ENCODE results near the gene ZFAND2B. TPM values are rescaled to one million over a fixed set of nuclear protein-coding genes. Genes with fewer than 3 reads are reported as not detected.

The ZFAND2B gene
- total RNA-seq, 1 experiment from 2014 or later: 31.4 TPM

DNA sequence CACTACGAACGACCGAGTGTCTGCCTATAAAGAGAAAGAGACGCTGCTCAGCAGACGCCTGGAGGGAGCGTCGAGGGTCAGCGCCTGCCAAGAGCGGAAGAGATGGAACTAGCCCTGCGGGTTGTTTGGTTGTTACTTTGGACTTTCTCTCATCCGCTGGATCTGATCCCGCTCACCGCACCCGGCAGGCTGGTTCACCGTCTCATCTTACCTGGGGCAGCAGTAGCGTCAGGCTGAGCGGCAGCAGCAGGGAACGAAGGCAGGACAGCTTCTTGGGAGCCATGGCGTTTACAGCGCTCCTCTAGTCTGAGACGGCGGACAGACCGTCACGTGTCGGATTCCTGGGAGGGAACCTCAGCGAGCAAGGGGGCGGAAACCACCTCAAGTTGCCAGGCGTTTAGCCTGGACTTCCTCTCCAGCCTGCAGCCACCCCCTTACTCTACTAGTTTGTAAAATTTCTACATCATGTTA, 36.7 kb downstream of the ZFAND2B start:
- Histone ChIP-seq H2AFZ (ENCODE audit: low read depth, low read length, poor library complexity, severe bottlenecking) (no peak overlapping the region), H3K4me3 (replicated peaks in 1 of 2; ENCODE audit: low read depth in 1 of 2, low read length in 2 of 2) (no peak overlapping the region), H3K4me2 (ENCODE audit: low read length) (no peak overlapping the region), H4K20me1 (ENCODE audit: insufficient read depth) (no peaks in the 10 kb centered on the region), H3K9me3 (ENCODE audit: control insufficient read depth in 1 of 2, insufficient read depth in 1 of 2, low read depth in 1 of 2, low read length in 2 of 2) (no peaks in the 10 kb centered on the region), H3K4me1 (ENCODE audit: control insufficient read depth in 1 of 2, insufficient read depth in 2 of 2, low read length in 2 of 2) (peaks cover 8 to 19% of the 10 kb centered on the region in 2 experiments), H3K36me3 (ENCODE audit: control insufficient read depth in 1 of 2, insufficient read depth in 2 of 2, low read length in 2 of 2) (peaks cover 0 to 5% of the 10 kb centered on the region in 2 experiments; a peak in 3 of 4 replicates), H3K9me2 (ENCODE audit: insufficient read depth) (no peaks in the 10 kb centered on the region), H3K9ac (ENCODE audit: low read length) (no peak overlapping the region), H3K79me2 (ENCODE audit: insufficient read depth, low read length) (peaks cover 14% of the 10 kb centered on the region; the same call in 1 of the 2 replicates), H3K27ac (ENCODE audit: low read depth, low read length) (no peak overlapping the region), H3K27me3 (ENCODE audit: insufficient read depth, low read length) (no peaks in the 10 kb centered on the region)
- DNase-seq (ENCODE audit: low read depth, low spot score): no peak
- no TSS peak for BruUV-seq (replicated peaks)
- ChIA-PET RAD21 (ENCODE audit: low non-redundant PET in 1 of 2, low total read pairs in 2 of 2, uncharacterized antibody in 2 of 2, unreplicated experiment in 2 of 2) (no interaction called here), CTCF (no interaction called here), POLR2A (no interaction called here)
- ATAC-seq: no peak
- intact Hi-C loops (cut with micrococcal nuclease): no loop called here
- TF ChIP-seq EZH2phosphoT487 (IDR thresholded peaks at IDR 0.05; ENCODE audit: borderline replicate concordance) (no peak), CEBPB (IDR thresholded peaks at IDR 0.05; ENCODE audit: low read depth) (no peak), SRF (IDR thresholded peaks at IDR 0.05; ENCODE audit: low read depth) (no peak)

- DNase-seq (ENCODE audit: low read depth, low spot score) (no peak), ATAC-seq (no peak)
- Histone ChIP-seq H3K27me3 (ENCODE audit: insufficient read depth, low read length) (no peaks in the 10 kb centered on the region), H3K79me2 (ENCODE audit: insufficient read depth, low read length) (peaks cover 14% of the 10 kb centered on the region; the same call in 1 of the 2 replicates), H3K9me2 (ENCODE audit: insufficient read depth) (no peaks in the 10 kb centered on the region), H3K4me3 (replicated peaks in 1 of 2; ENCODE audit: low read depth in 1 of 2, low read length in 2 of 2) (peak overlapping the region; percentile 80 to 96), H3K9ac (ENCODE audit: low read length) (peak overlapping the region; percentile 82), H2AFZ (ENCODE audit: low read depth, low read length, poor library complexity, severe bottlenecking) (peak overlapping the region; percentile 17), H3K4me1 (ENCODE audit: control insufficient read depth in 1 of 2, insufficient read depth in 2 of 2, low read length in 2 of 2) (peaks cover 22 to 33% of the 10 kb centered on the region in 2 experiments), H3K4me2 (ENCODE audit: low read length) (peak overlapping the region; percentile 87), H3K27ac (ENCODE audit: low read depth, low read length) (peak overlapping the region; percentile 79), H3K36me3 (ENCODE audit: control insufficient read depth in 1 of 2, insufficient read depth in 2 of 2, low read length in 2 of 2) (peaks cover 0 to 5% of the 10 kb centered on the region in 2 experiments; a peak in 2 of 4 replicates), H3K9me3 (ENCODE audit: control insufficient read depth in 1 of 2, insufficient read depth in 1 of 2, low read depth in 1 of 2, low read length in 2 of 2) (no peaks in the 10 kb centered on the region), H4K20me1 (ENCODE audit: insufficient read depth) (no peaks in the 10 kb centered on the region)
- CTCF ChIA-PET: interaction anchor here (1.0 to 2.6 kb wide), 3 partner anchors 33 to 50 kb away, joined by 3 to 19 read pairs (median 3); partner anchors contain the start of gene DNAJB2
- POLR2A ChIA-PET: interaction anchor here (0.8 to 2.5 kb wide), 4 partner anchors 9 to 30 kb away, joined by 3 to 8 read pairs (median 7); partner anchors contain the start of genes ANKZF1, ATG9A and TUBA4A
- TSS peak; percentile 79 for BruUV-seq (replicated peaks)
- TF ChIP-seq POLR2A (IDR thresholded peaks at IDR 0.05; ENCODE audit: borderline replicate concordance, extremely low read depth, insufficient read depth, insufficient read length) (no peak), CEBPB (IDR thresholded peaks at IDR 0.05; ENCODE audit: low read depth) (no peak), ZNF274 (IDR thresholded peaks at IDR 0.05; ENCODE audit: low read depth, low read length) (no peak), SIN3A (IDR thresholded peaks at IDR 0.05; ENCODE audit: low read depth) (no peak), ZFX (IDR thresholded peaks at IDR 0.05) (no peak), REST (IDR thresholded peaks at IDR 0.05; ENCODE audit: low read depth) (no peak), POLR2AphosphoS5 (IDR thresholded peaks at IDR 0.05; ENCODE audit: low read depth, low read length) (no peak), SP1 (IDR thresholded peaks at IDR 0.05; ENCODE audit: low read depth) (no peak), ZBTB33 (IDR thresholded peaks at IDR 0.05; ENCODE audit: extremely low read depth, insufficient replicate concordance, low read length) (no peak), ELF1 (IDR thresholded peaks at IDR 0.05; ENCODE audit: borderline replicate concordance, low read depth) (no peak), YY1 (IDR thresholded peaks at IDR 0.05; ENCODE audit: extremely low read depth, insufficient replicate concordance, low read depth, low read length) (no peak), JUND (IDR thresholded peaks at IDR 0.05) (no peak)
- TF ChIP-seq, protein P1, sequence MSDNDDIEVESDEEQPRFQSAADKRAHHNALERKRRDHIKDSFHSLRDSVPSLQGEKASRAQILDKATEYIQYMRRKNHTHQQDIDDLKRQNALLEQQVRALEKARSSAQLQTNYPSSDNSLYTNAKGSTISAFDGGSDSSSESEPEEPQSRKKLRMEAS (IDR thresholded peaks at IDR 0.05): no peak
- intact Hi-C loops (cut with micrococcal nuclease): no loop called here
- RAD21 ChIA-PET (ENCODE audit: low non-redundant PET in 1 of 2, low total read pairs in 2 of 2, uncharacterized antibody in 2 of 2, unreplicated experiment in 2 of 2): no interaction called here
Observed at GRCh38 chr2:219244789-219245147, 38.2 kb downstream of the ZFAND2B start.
